Measurements from ENCODE around the gene SFXN1.

SFXN1 gene

DNA sequence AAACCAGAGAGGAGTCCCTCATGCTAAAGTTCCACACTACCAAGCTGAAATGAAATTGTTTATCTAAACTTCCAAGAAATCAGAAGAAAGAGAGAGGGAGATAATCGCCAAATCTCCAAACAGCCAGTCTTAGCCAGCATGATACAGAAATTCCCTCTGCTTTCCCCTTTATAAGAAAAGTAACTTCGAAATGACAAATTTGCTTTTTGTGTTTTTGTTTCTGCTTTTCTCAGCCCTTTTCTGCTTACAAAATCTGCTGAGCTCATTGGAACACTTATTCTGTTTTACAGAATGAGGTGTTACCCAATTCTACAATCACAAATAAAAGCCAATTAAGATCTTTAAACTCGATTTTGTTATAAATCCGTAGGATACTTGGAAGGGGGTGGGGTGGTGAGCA is 72.9 kb downstream of the SFXN1 start:
- H3K27ac ChIP-seq = peak overlapping the region in 3 of 11 experiments; percentile 27 to 85 (median 85); a peak in 5 of 22 replicates
- H3K4me2 ChIP-seq = peak overlapping the region in 3 of 11 experiments; percentile 36 to 84 (median 82); a peak in 6 of 22 replicates
- no peaks in the 10 kb centered on the region for H3K9me3 ChIP-seq (replicated peaks in 1 of 11)
- peak overlapping the region in 3 of 11 experiments; percentile 2 to 74 (median 61); a peak in 4 of 22 replicates for H3K9ac ChIP-seq
- peaks cover 15 to 92% (median 24%) of the 10 kb centered on the region in 10 experiments for H3K4me1 ChIP-seq
- H3K36me3 ChIP-seq = no peaks in the 10 kb centered on the region
- H3K4me3 ChIP-seq = no peak overlapping the region
- no peak for TF ChIP-seq Cebpa-rat (IDR thresholded peaks at IDR 0.05)
- H4K20me1 ChIP-seq = no peaks in the 10 kb centered on the region
- no peaks in the 10 kb centered on the region for H3K27me3 ChIP-seq

DNA sequence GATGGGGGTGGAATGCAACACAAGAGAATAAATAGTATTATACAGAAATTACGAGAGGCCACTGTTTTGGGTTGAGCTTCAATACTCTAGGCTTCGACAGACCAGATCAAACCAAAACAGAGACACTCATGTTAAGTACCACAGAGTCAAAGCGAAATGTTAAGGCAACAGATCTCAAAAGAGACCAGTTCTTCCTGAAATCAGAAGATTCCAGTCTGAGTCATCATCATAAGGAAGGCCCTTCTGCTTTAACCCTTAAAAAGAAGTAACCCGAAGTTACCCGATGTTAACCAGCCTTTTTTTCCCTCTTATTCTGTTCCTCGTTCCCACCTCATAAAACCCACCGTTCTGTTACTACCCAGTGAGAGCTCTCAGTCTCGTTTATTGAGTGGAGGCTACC is 75.9 kb downstream of the SFXN1 start:
- Histone ChIP-seq H3K4me2 (peak overlapping the region in 8 of 11 experiments; percentile 58 to 84 (median 73); a peak in 12 of 22 replicates), H3K27ac (peak overlapping the region in 3 of 11 experiments; percentile 33 to 86 (median 85); a peak in 5 of 22 replicates), H4K20me1 (no peaks in the 10 kb centered on the region), H3K36me3 (no peaks in the 10 kb centered on the region), H3K27me3 (no peaks in the 10 kb centered on the region), H3K4me3 (no peak overlapping the region), H3K9ac (peak overlapping the region in 2 of 11 experiments; percentile 56 to 77; a peak in 4 of 22 replicates), H3K9me3 (replicated peaks in 1 of 11) (no peaks in the 10 kb centered on the region), H3K4me1 (peaks cover 13 to 77% (median 17%) of the 10 kb centered on the region in 10 experiments)
- TF ChIP-seq Cebpa-rat (IDR thresholded peaks at IDR 0.05) = no peak

DNA sequence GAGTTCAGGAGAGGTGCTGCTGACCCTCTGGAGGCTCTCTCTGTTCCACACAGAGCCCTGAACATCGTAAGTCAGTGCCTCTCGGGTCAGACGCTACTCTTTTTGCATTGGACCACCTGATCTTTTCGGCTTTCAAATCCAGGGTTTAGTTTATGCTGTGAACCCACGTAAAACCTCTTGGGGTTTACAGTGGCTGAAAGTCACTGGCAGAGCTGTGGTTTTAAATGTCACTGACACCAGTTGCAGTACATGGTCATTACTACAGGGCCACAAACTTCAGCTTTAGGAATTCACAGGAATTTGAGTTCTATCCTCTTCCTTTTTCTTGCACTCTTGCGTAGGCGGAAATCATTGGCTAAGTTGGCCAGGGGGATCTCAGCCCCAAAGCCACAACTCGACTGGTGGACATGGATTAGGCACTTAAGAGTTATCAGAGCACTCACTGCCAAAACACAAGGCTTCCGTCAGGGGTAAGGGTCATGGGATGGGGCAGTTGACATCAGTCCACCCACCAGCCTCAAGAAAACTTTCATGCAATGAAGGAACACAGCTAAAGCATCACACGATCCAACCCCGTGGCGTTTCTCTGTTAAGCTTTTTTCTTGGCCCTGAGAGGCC is 76.9 kb downstream of the SFXN1 start:
- no peak for TF ChIP-seq Cebpa-rat (IDR thresholded peaks at IDR 0.05)
- Histone ChIP-seq H3K9me3 (replicated peaks in 1 of 11) (no peaks in the 10 kb centered on the region), H3K9ac (peak overlapping the region in 5 of 11 experiments; percentile 4 to 77 (median 17); a peak in 5 of 22 replicates), H3K27me3 (no peaks in the 10 kb centered on the region), H3K27ac (peak overlapping the region in 4 of 11 experiments; percentile 15 to 86 (median 59); a peak in 6 of 22 replicates), H3K4me1 (peaks cover 17 to 76% (median 24%) of the 10 kb centered on the region in 10 experiments), H3K4me2 (peak overlapping the region; percentile 58 to 84 (median 72)), H3K36me3 (no peaks in the 10 kb centered on the region), H3K4me3 (peak overlapping the region in 2 of 10 experiments; percentile 12 to 17; a peak in 2 of 20 replicates), H4K20me1 (no peaks in the 10 kb centered on the region)

DNA sequence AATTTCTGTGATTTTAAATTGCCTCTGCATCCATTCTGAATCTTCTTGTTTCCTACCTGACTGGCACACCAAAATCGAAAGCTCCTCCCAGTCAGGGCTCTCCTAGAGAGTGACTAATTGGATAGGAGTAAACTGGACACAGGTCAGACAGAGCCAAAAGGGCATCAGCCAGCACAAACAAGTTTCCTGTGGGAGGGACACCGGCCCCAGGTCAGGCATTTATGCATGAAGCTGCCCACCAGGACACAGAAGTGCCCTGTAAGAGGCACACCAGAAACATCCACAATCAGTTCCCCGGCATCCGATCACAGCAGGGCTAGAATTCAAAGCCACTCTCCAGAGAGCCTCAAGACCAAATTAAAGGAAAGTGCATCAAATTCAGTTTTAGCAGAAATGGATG is 78.4 kb downstream of the SFXN1 start:
- H3K4me2 ChIP-seq = 0 out of 22 replicates have a peak overlapping the region, but pooled peaks of 1 of the 11 experiments have one; percentile 82
- H3K27me3 ChIP-seq = no peaks in the 10 kb centered on the region
- H3K9me3 ChIP-seq (replicated peaks in 1 of 11) = no peaks in the 10 kb centered on the region
- no peaks in the 10 kb centered on the region; a peak in 1 of 22 replicates for H4K20me1 ChIP-seq
- no peak overlapping the region for H3K4me3 ChIP-seq
- peaks cover 22 to 65% (median 32%) of the 10 kb centered on the region in 10 experiments for H3K4me1 ChIP-seq
- no peaks in the 10 kb centered on the region for H3K36me3 ChIP-seq
- no peak for TF ChIP-seq Cebpa-rat (IDR thresholded peaks at IDR 0.05)
- no peak overlapping the region for H3K27ac ChIP-seq
- no peak overlapping the region for H3K9ac ChIP-seq

DNA sequence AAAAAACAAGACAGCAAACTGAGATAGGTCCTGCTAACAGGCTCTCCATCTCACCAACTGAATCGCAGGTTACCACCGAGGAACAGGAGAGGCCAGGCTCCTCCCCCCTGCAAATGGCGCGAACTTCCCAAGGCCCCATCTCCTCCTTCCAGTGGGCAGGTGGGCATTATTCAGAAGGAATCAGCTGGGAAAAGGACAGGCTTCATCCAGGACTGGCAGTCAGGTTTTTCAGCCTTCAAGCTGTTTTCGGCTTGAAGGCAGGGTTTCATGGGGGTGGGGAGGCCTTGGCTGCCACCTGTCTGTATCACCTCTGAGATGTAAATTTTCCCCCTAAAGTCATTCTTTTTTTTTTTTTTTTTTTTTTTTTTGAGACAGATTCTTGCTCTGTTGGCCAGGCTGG is 79.4 kb downstream of the SFXN1 start:
- Histone ChIP-seq H3K9ac (no peak overlapping the region), H3K4me3 (no peak overlapping the region), H3K27ac (no peak overlapping the region), H3K9me3 (replicated peaks in 1 of 11) (no peaks in the 10 kb centered on the region), H3K4me2 (no peak overlapping the region), H3K36me3 (no peaks in the 10 kb centered on the region), H3K27me3 (no peaks in the 10 kb centered on the region), H3K4me1 (peaks cover 23 to 58% (median 36%) of the 10 kb centered on the region in 10 experiments), H4K20me1 (no peaks in the 10 kb centered on the region; a peak in 1 of 22 replicates)
- TF ChIP-seq Cebpa-rat (IDR thresholded peaks at IDR 0.05) = no peak

DNA sequence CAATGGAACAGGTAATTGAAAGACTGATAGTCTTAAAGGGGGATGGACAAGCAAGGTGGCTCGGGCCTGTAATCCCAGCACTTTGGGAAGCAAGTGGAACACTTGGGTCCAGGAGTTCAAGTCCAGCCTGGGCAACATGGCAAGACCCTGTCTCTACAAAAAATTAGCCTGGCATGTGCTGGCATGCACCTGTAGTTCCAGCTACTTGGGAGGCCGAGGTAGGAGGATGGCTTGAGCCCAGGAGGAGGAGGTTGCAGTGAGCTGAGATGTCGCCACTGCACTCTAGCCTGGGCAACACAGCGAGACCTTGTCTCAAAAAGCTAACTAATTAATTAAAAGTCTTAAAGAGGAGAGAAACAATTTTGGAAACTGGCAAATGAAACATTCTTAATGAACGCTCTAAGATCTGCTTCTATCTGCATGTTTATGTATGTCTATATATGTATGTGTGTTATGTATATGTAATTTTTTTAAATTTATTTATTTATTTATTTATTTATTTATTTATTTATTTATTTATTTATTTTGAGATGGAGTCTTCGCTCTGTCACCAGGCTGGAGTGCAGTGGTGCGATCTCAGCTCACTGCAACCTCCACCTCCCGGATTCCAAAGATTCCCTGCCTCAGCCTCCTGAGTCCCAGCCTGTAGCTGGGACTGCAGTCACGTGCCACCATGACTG is 80.6 kb downstream of the SFXN1 start:
- H3K4me1 ChIP-seq = peaks cover 23 to 46% (median 34%) of the 10 kb centered on the region in 10 experiments
- TF ChIP-seq Cebpa-rat (IDR thresholded peaks at IDR 0.05) = no peak

DNA sequence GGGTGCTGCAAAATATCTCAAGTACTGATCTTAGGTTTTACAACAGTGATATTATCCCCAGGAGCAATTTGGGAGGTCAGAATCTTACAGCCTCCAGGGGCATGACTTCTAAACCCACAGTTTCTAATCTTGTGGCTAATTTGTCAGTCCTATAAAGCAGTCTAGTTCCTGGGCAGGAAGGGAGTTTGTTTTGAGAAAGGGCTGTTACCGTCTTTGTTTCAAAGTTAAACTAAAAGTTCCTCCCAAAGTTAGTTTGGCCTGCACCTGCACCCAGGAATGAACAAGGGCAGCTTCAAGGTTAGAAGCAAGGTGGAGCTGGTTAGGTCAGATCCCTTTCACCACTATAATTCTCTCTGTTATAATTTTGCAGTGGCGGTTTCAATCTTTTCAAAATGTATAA is 81.7 kb downstream of the SFXN1 start:
- Histone ChIP-seq H3K4me2 (peak overlapping the region in 8 of 11 experiments; percentile 1 to 51 (median 22); a peak in 9 of 22 replicates), H3K36me3 (no peaks in the 10 kb centered on the region), H3K9me3 (replicated peaks in 1 of 11) (no peaks in the 10 kb centered on the region), H4K20me1 (no peaks in the 10 kb centered on the region; a peak in 1 of 22 replicates), H3K4me3 (no peak overlapping the region), H3K9ac (0 out of 22 replicates have a peak overlapping the region, but pooled peaks of 1 of the 11 experiments have one; percentile 42), H3K27ac (no peak overlapping the region), H3K27me3 (no peaks in the 10 kb centered on the region), H3K4me1 (peaks cover 13 to 35% (median 27%) of the 10 kb centered on the region in 10 experiments)
- no peak for TF ChIP-seq Cebpa-rat (IDR thresholded peaks at IDR 0.05)

More for the DNA sequence above, 80.6 kb downstream of the SFXN1 start:
- no peak overlapping the region for H3K4me3 ChIP-seq
- H3K27me3 ChIP-seq = no peaks in the 10 kb centered on the region
- H3K36me3 ChIP-seq = no peaks in the 10 kb centered on the region
- H4K20me1 ChIP-seq = no peaks in the 10 kb centered on the region; a peak in 1 of 22 replicates
- no peak overlapping the region for H3K4me2 ChIP-seq
- no peaks in the 10 kb centered on the region for H3K9me3 ChIP-seq (replicated peaks in 1 of 11)
- H3K27ac ChIP-seq = no peak overlapping the region
- H3K9ac ChIP-seq = no peak overlapping the region

DNA sequence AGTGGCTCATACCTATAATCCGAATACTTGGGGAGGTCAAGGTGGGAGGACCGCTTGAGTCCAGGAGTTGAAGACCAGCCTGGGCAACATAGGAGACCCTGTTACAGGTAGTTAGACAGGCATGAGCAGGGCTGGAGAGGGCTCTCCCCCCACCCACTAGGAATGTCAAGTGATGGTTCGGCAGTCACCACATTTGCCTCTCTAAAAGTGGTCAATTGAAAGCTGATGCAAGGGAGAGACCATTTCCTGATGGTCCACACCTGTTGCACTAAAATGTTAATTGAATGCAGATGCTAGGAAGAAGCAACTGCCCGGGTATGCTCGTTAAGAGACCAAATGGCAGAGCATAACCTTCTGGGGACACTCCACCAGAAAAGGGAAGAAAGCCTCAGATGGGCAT is 82.7 kb downstream of the SFXN1 start:
- Histone ChIP-seq H3K4me1 (peaks cover 6 to 25% (median 18%) of the 10 kb centered on the region in 10 experiments; a peak in 16 of 20 replicates), H3K27ac (no peak overlapping the region), H3K9ac (no peak overlapping the region), H3K9me3 (replicated peaks in 1 of 11) (no peaks in the 10 kb centered on the region), H3K27me3 (no peaks in the 10 kb centered on the region), H3K4me2 (peak overlapping the region in 6 of 11 experiments; percentile 1 to 56 (median 38); a peak in 7 of 22 replicates), H3K36me3 (no peaks in the 10 kb centered on the region), H3K4me3 (no peak overlapping the region), H4K20me1 (no peaks in the 10 kb centered on the region; a peak in 1 of 22 replicates)
- TF ChIP-seq Cebpa-rat (IDR thresholded peaks at IDR 0.05) = no peak

DNA sequence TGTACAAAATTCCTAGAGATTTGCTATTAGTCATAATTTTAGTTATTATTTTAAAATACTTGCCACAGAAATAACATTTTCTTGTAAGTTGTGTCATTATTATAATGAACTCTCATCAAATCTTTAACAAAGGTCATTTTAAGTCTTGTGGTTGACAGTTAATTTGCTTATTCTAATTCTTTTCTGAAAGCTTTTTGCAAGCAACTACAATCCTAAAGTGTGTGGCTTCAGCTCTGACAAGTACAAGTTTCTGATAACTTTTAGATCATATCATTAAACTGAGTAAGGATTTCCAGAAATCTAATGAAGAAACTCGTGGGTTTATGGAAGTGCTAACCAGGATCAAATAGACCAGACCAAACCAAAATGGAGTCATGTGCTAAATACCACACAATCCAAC is 86.4 kb downstream of the SFXN1 start:
- no peak for TF ChIP-seq Cebpa-rat (IDR thresholded peaks at IDR 0.05)
- no peak overlapping the region for H3K4me3 ChIP-seq
- no peaks in the 10 kb centered on the region; a peak in 1 of 22 replicates for H4K20me1 ChIP-seq

More for the DNA sequence above, 86.4 kb downstream of the SFXN1 start:
- no peak overlapping the region for H3K4me2 ChIP-seq
- H3K9ac ChIP-seq = no peak overlapping the region
- H3K27me3 ChIP-seq = no peaks in the 10 kb centered on the region
- no peaks in the 10 kb centered on the region for H3K9me3 ChIP-seq (replicated peaks in 1 of 11)
- peaks cover 14 to 35% (median 29%) of the 10 kb centered on the region in 10 experiments for H3K4me1 ChIP-seq
- no peaks in the 10 kb centered on the region for H3K36me3 ChIP-seq
- no peak overlapping the region for H3K27ac ChIP-seq
